HG03442 (cell line): Measurements from ENCODE around the gene XRCC4.
"Not testable (repeated sequence)": the region's sequence is repeated elsewhere in the genome, so short reads cannot be mapped to it uniquely, and the experiment has no call there.

Experiments used
- ATAC-seq: cut with Tn5 transposase; IDR thresholded peaks from one replicate; pipeline ENCODE4 v1.9.1; 2021; ENCODE audit warnings: mild to moderate bottlenecking, moderate library complexity; ENCODE audit not compliant: unreplicated experiment

XRCC4 gene

DNA sequence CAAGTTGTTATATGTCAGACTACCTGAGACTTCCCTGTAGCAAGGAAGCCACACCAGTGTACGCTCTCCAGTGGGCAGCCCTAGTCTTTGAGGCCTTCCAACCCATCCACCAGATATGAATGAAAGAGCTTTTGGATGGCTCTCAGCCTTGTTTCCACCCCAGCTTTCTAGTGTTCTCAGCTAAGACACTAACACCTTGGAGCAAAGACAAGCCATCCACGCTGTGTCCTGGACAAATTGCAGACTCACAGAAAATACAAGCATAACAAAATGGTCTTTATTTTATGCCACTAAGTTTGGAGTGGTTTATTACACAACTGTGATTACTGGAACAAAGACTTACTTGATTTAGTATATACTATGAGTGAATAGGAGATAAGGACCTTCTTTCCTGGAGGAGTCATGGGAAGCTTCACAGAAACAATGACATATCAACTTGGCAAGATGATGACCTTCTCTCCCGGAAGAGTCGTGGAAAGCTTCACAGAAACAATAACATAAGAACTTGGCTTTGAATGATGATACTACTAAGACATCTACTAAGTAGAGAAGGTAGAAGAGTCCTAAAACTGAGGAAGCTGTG, 260.2 kb downstream of the XRCC4 start:
- ATAC-seq = no peak

DNA sequence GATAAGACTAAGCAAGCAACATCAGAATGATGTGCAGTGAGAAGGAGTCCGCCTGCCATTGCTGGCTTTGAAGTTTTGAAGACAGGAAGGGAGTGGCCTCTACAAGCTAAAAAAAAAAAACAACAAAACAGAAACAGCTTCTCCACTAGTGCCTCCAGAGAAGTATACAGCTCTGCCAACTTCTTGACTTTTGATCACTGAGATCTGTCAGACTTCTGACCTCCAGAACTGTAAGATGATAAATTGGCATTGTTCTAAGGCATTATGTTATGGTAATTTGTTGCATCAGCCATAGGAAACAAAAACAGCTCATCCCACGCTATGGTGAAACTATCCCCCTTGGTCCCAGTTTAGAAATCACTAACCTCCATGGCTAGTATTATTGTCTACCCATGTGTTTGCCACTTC, 263.2 kb downstream of the XRCC4 start:
- ATAC-seq = peak; percentile 62

DNA sequence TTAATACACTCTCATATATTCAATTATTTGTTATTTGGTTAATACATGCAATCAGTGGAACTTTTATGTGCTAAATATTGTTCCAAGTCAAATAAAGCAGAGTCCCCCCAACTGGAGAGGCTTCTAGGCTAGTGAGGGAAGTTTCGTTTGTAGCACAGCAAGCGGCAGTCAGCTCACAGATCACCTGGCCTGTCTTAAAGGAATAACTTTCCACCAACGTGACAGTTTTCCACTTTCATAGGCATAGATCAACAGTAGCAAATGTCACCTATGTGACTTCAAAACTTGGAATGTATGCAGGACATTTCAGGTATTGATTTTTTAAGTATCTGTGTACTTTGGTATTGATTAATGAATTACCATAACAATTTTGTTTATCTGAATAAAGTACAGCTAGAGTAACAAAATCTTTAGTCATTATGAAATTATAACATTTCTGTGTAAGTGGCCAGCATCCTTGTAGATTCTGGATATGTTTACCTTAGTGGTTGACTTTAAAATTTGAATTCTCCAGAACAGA, 264.5 kb downstream of the XRCC4 start:
- ATAC-seq = no peak

DNA sequence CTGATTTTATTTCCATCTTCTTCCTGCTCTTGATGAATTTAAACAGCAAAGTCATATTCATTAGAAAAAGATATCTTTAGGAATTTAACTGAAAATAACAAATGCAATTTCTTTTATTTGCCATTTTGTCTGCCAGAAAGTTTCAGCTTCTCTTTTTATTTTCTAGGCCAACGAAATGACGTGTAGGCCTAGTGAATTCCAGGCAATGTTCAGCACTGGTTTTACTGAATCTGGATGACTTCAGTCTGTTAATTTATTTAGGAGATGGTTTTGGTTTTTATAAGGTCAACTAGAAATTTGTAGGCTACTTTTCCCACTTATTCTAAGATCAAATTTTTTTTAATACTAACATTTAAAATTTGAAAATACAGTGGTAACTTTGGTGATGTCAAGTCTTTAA, 265.1 kb downstream of the XRCC4 start:
- no peak for ATAC-seq

DNA sequence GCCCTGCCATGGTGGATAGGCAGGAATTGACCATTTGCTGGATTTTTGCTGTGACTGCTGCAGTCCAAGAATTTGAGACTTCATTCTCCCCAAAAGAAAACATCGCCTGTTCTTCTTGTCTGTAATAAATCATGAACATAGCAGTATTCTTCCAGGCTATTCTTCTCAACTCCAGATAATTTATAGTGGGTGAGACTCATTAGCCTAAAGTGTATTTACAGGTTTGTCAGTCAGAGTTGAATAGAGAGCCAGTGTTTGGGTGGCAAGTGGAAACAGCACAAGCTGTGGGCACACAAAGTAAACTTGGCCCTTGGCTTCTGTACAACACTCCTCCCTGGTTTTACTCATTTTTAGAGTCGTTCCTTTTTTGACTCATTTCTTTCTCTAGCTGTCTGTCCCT, 266.0 kb downstream of the XRCC4 start:
- no peak for ATAC-seq

DNA sequence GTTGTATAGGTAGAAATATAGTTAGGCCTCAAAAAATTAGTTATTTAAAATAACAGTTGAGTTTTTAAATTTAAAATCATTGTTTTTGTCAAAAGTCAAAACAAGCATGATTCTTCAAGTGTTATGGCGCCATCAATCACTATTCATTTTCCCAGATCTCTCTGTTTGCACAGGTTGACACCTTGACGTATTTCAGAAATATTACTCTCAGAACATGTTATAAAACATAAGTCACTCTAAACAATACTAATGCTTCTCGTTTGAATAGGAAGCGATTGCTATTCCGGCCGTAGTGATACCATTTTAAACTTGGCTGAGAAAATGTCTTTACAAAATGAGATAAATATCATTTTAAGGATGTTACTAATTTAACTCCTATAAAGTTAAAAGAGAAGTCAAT, 268.1 kb downstream of the XRCC4 start:
- no peak for ATAC-seq

DNA sequence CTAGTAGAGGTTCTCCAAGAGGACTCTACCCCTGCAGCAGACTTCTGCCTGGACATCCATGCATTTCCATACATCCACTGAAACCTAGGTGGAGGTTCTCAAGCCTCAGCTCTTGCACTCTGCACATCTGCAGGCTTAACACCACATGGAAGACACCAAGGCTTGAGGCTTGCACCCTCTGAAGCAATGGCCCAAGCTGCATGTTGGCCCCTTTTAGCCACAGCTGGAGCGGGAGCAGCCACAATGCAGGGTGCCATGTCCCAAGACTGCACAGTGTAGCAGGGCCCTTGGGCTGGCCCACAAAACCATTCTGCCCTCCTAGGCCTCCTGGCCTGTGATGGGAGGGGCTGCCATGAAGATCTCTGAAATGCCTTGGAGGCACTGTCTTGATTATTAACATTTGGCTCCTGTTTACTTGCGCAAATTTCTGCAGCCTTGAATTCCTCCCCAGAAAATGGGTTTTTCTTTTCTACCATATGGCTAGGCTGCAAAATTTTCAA, 271.0 kb downstream of the XRCC4 start:
- ATAC-seq = no peak

DNA sequence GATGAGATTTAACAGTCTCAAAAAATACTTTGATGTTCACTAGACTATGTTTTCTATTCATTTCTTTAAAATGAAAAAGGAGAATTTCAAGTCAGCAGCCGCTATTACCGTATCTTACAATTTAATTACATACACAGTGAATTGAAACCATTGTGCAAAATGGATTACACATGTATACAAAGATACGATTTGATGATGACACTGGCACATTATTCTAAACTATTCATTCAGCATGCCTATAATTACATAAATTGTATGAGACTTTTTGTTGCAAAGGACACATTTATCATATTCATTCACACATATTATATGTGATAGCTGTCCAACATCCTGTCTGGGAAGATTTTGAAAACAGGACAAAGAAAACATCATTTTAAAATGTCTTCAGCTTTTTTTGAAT, 275.9 kb downstream of the XRCC4 start:
- ATAC-seq = no peak

DNA sequence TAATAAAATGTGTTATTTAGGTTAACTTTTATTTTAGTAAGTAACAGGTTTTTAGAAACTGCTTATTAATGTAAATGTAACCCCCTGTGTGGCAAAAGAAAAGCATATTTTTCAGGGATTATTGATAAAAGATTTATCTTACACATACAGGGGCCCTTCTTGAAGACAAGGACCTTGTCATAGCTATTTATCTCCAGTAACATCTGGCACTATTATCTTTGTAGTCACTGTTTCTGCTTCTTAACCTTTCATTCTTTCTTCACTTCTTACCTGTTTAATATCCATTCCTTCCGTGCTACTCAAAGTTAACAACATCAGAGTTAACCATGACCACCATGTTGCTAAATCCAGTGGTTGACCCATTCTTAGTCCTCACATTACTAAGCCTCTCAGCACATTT, 276.4 kb downstream of the XRCC4 start:
- ATAC-seq = no peak

DNA sequence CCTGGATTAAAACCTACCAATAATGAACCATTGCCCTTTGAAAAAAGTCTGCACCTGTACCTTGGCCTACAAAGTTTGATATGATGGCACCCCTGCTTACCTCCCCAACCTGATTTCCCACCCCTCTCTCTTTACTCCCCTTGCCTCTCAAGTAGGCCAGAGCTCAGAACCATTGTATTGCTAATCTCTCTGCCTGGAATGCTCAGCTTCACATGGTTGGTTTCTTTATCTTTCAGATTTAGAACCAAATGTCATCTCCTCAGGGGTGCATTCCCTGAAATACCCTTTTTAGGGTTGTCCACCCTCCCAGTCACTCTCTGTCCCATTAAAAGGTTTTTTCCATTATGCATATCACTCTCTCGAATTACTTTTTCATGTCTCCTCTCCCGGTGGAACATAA, 277.6 kb downstream of the XRCC4 start:
- ATAC-seq = no peak

DNA sequence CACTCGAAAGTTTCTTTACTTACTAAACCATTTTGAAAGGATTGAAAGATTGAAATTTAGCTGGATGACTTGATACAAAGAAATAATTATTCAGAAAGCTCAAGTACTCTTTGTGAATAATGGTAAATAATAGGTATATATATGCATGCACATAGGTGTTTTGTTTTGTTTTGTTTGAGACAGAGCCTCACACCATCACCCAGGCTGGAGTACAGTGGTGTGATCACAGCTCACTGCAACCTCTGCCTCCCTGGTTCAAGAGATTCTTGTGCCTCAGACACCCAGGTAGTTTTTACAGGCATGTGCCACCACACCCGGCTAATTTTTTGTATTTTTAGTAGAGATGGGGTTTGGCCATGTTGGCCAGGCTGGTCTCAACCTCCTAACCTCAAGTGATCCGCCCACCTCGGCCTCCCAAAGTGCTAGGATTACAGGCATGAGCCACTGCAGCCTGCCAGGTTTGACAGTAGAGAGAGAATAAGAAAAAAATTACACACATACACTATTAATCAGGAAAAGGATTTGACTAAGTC, 278.2 kb downstream of the XRCC4 start:
- not testable (repeated sequence) for ATAC-seq

DNA sequence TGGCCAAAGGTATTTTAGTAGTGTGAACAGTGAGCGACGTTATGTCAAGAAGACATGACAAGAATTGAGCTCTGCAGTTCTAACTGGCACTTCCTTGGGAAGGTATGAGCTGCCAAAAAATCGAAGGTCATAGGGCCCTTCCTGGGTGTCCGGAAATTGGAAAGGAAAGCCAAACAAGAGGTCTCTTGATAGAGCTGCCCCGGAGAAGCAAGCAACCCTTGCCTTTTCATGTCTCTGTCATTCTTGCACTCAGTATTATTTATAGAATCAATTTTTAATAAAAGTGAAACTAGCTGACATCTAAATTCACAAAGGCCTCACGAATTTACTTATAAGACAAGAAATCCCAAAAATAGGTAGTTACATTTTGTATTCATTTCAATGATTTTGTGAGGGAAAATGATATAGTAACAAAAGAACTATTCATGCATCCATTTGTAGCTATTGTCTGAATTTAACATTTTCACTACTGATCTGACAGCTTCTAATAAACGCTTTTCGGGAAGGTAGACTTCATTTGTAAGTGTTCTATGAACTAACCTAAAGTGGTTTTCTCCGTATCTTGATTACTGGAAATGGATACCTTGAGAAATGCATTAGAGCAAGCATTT, 280.4 kb downstream of the XRCC4 start:
- no peak for ATAC-seq

DNA sequence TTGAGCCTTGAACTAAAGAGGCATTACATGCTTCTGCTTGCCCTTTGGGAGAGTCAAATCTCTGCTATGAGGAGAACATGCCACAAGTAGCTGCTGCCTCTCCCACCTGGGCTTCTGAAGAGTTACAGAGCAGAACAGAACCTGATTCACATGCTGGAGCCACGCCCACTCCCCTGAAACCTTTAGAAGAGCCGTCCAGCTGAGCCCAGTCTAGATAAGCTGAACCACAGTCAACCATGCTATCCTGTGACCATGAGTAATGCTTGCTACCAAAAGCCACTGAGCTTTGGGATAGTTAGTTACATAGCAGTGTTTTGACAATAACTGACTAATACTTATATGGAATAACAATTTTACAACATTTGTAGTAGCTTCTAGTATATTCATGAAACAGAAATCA, 283.2 kb downstream of the XRCC4 start:
- no peak for ATAC-seq

DNA sequence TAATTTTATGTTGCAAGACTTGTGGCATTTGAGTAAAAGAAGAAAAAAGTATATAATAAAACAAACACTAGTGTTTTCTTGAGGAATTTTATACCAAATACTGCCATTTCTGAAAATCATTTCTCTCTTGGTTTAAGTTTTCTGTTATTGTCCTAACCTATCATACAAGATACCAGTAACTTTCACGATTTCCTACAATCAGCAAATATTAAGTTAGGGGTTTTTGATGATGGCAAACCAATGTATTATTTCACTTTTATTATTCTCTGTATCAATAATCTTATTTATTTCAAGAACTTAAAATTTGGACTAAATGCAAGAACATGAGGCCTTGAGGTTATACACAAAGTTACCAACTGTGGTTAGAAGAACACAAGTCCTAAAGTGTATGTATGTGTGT, 285.2 kb downstream of the XRCC4 start:
- ATAC-seq = no peak

DNA sequence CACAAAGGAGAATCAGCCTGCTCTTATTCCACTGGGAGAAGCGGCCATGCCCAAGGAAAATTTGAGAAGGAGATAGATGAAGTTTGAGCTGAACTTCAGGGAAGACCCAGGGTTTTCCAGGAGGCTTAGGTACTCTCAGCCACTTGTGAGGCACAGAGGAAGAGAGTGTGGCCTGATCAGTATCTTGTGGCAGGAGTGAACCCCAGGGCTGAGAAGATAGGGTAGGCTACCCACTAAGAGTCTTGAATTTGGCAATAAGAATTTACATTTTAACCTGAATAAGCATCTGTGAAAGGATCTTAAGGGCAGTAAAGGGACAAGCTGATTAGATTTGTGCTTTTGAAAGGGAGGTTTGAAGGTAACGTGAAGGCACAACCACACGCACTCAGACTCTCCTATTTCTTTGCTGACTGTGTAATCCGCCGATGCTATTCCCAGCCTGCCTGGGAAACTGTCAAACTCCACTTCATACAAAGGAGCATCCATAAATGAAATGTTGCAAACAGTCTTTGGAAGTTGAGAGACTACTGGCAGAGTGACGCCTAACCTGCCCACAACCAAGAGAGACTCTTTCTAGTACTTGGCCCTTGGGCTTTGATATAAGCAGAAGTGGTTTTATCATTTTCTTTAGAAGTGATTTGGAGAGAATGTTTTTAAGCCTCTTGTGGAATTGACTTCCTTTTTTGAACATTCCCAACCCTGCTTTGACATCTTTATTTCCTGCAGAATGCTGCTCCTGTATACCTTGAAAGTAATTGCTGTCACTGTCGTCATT, 286.0 kb downstream of the XRCC4 start:
- ATAC-seq = no peak

DNA sequence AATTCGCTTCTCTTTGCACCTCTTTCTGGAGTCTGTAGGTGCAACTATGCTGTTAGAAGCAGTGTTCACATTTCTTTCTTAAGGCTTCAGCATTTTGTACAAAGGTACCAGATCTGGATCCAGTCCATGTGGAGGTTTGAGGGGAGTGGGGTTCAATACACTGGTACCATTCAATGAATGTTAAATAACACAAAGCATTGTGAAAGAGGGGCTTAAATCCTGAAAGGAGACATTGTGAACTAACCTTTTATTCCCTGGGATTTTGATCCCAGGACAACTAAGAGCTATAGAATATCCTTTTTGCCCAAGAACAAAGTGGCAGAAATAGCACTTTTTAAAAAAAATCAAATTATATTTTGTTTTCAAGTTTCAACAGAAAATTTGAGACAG, 286.5 kb downstream of the XRCC4 start:
- no peak for ATAC-seq

DNA sequence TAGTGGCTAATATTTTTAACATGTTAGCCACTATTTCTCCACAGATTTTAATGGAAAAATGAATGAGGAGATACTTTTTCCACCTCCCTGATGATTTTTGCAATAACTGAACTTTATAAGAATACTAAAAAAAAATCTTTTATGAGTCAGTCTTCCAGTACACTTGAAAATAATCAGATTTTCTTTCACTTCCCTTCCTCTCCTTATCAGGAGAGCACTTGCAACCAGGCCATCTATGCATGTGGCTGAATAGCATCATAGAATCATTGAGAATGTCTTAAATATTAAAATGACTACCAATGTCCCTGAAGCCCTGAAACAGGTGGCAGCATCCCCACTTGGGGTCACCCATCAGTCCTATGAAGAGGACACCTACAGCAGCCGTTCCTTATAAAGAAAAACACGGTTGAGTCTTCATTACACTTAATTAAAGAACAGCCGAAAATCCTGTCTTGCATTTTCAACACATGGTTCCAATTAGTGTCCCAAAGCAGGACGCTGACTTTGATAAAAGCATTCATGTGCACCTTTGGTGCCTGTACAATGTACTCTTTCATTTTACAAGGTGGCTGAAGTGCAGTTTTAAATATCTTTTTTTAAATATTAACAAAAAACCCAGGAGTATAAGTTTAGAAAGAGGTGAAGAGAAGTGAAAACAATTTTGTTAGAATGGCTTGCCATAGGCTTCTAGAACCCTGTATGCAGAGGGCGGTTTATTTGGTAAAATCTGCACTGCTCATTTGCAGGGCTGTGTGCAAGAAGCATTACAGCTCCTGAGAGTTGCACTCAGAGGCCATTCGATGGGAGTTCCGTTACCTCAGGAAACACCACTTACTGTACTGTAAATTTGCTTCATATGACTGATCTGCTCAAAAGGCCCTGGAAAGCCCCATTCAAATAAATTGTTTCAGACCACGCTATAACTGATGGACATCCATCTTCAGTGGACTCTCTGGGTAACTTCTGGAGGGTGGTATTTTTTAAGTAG, 287.3 kb downstream of the XRCC4 start:
- peak; percentile 67 for ATAC-seq

DNA sequence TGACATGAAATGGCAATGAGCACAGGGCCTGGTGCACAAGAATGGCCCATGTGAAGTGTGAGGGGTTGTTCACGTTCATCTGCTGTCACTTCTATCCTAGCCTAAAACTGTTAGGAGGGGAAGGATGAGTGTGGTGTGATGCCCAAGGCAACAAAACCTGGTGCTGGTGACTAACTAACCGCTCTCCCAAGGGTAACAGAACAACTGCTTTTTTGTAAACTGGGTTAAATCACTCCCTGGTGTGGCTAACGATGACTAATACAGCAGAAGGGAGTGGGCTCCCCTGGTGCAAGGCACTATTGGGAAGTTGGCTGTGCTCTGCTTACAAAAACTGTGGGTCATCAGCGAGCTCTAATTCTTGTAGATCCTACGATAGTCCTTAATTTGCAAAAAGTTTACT, 291.0 kb downstream of the XRCC4 start:
- ATAC-seq = peak; percentile 56

DNA sequence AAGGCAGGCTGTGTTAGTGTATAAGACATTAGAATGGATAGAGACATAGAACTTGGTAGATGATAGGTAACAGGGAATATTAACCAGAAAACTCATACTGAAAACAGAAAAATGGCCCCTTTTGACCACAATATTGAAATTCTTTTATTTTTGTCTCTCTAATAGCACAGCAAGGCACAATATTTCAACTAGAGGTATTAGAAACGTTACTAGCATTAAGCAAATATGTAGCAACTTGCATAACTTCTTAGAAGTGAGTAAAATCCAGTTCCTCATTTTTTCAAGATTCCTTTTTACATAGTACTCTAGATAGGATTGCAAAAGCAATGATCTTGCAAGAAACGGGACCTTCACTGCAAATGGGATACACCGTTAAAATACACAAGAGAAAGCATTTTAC, 291.5 kb downstream of the XRCC4 start:
- peak; percentile 27 for ATAC-seq

DNA sequence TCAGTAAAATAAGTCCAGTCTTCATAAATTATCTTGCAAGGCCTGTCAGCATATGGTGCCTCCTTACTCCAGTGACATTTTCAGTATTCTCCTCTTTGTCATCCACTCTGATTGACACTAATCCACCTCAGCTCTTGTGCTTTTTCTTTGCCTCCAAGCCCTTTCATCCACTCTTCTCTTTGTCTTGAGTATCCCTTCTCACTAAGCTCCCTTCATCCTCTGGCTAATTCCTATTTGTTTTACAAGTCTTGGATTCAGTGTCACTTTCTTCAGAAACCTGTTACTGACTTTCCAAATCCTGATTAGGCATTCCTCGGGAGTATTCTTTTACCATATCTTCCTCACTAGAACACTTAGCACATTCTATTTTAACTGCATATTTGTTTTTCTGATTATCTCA, 293.6 kb downstream of the XRCC4 start:
- ATAC-seq = no peak

DNA sequence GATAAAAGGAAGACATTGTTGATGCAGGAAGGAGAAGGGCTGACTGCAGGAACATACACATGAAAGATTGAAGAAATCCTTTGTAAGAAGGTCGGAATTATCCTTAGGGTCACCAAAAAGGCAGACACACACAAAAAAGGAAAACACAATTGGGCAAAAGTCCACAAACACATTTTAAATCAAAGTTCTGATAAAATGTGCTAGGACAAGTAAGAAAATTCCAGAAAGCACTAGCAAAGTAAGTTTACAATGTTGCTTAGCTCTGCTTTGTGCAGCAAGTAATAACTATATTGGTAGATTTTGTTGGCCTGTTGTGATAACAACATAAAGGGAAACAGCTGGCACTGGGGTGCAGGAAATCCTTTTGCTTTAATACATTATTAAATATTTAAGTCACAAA, 294.4 kb downstream of the XRCC4 start:
- no peak for ATAC-seq
